A673 (cell line): ENCODE data around the gene PSTPIP1. TPM values are rescaled to one million over a fixed set of nuclear protein-coding genes. Genes with fewer than 3 reads are reported as not detected.

ENCODE experiments used
- BruUV-seq: library from RNA; stranded (reverse); fragments of 400-500 nt; replicated peaks from 2 replicates; lab custom pipeline; 2021; lab: Mats Ljungman, UMichigan
- CTCF ChIA-PET: fragments of 300-600 bp; sonication (Branson Sonifier 250); formaldehyde crosslinking; loops from one replicate; lab custom pipeline; 2022; ENCODE audit warnings: antibody characterized with exemption; lab: Charles Lee
- POLR2A ChIA-PET: fragments of 300-600 bp; sonication (Branson Sonifier 250); formaldehyde crosslinking; loops from one replicate; lab custom pipeline; 2022; ENCODE audit warnings: antibody characterized with exemption; ENCODE audit not compliant: low non-redundant PET; lab: Charles Lee
- DNase-seq: peaks from one replicate; pipeline ENCODE4 v3.0.0-alpha.2; 2015; ENCODE audit warnings: low spot score
- H3K27ac ChIP-seq: fragments of 200-600 bp; sonication (generic); 2 replicates; pipeline ENCODE4 v1.5.1; 2016; ENCODE audit warnings: mixed run types, low read depth, mild to moderate bottlenecking, mixed read lengths, antibody characterized with exemption, low read length; ENCODE audit not compliant: poor library complexity, severe bottlenecking
- H3K27me3 ChIP-seq: fragments of 200-600 bp; sonication (generic); replicated peaks from 2 replicates; pipeline ENCODE4 v1.6.1; 2017; ENCODE audit warnings: mixed run types, low read depth, mild to moderate bottlenecking, mixed read lengths, antibody characterized with exemption, low read length; ENCODE audit not compliant: insufficient read depth, poor library complexity
- H3K36me3 ChIP-seq: fragments of 200-600 bp; sonication (generic); 2 replicates; pipeline ENCODE4 v1.6.1; 2016; ENCODE audit warnings: mixed run types, mild to moderate bottlenecking, mixed read lengths, antibody characterized with exemption, low read length; ENCODE audit not compliant: insufficient read depth, poor library complexity, severe bottlenecking
- H3K4me1 ChIP-seq: fragments of 200-600 bp; sonication (generic); 2 replicates; pipeline ENCODE4 v1.6.1; 2017; ENCODE audit warnings: mixed run types, mild to moderate bottlenecking, mixed read lengths, antibody characterized with exemption, low read length; ENCODE audit not compliant: insufficient read depth, poor library complexity, severe bottlenecking
- H3K4me3 ChIP-seq: fragments of 200-600 bp; sonication (generic); 2 replicates; pipeline ENCODE4 v1.5.1; 2016; ENCODE audit warnings: low read depth, mixed run types, mild to moderate bottlenecking, mixed read lengths, low read length; ENCODE audit not compliant: poor library complexity, severe bottlenecking
- H3K9me3 ChIP-seq: fragments of 200-600 bp; sonication (generic); 2 replicates; pipeline ENCODE4 v1.6.1; 2016; ENCODE audit warnings: mixed run types, low read depth, mild to moderate bottlenecking, mixed read lengths, antibody characterized with exemption, low read length; ENCODE audit not compliant: poor library complexity, severe bottlenecking
- CTCF ChIP-seq: fragments of 300-800, 200-600 bp; sonication (generic); conservative IDR thresholded peaks from 2 replicates; pipeline ENCODE4 v1.5.1; 2017; ENCODE audit warnings: low read depth, mild to moderate bottlenecking, antibody characterized with exemption, low read length, moderate library complexity, mixed read lengths
- EZH2 ChIP-seq: fragments of 200-600 bp; sonication (generic); IDR thresholded peaks from 2 replicates; pipeline ENCODE4 v1.6.1; 2017; ENCODE audit warnings: borderline replicate concordance, low read depth, mild to moderate bottlenecking, mixed read lengths, antibody characterized with exemption, low read length; ENCODE audit not compliant: poor library complexity, severe bottlenecking
- intact Hi-C: fragments of 100-400 bp; cut with micrococcal nuclease; formaldehyde crosslinking; loops from one replicate; pipeline ENCODE4 v1.10.0; 2022; ENCODE audit not compliant: unreplicated experiment
- total RNA-seq: library from RNA; stranded (reverse); gene quantifications from 2 replicates; pipeline ENCODE4 v1.2.3, GENCODE V29; 2021

The PSTPIP1 gene
- total RNA-seq, 1 experiment from 2014 or later: not detected

- intact Hi-C loops: no loop called here
- no TSS peak for BruUV-seq
- no peaks in the 10 kb centered on the region for H3K9me3 ChIP-seq
- DNase-seq: no peak
- ChIA-PET POLR2A (no interaction called here), CTCF (no interaction called here)
- no peaks in the 10 kb centered on the region for H3K36me3 ChIP-seq
- no peaks in the 10 kb centered on the region for H3K27me3 ChIP-seq
- H3K4me1 ChIP-seq: no peaks in the 10 kb centered on the region
- no peak overlapping the region for H3K4me3 ChIP-seq
- TF ChIP-seq CTCF (no peak), EZH2 (no peak)
- no peak overlapping the region for H3K27ac ChIP-seq
These were observed 8.2 kb upstream of the PSTPIP1 start for GRCh38 chr15:76986743-76987142.

GRCh38 chr15:76987276-76987675 lies 7.7 kb upstream of the PSTPIP1 start:
- BruUV-seq: no TSS peak
- TF ChIP-seq CTCF: no peak
- TF ChIP-seq EZH2: no peak
- Histone ChIP-seq H3K27me3 (no peaks in the 10 kb centered on the region), H3K4me1 (no peaks in the 10 kb centered on the region), H3K4me3 (no peak overlapping the region), H3K36me3 (no peaks in the 10 kb centered on the region), H3K27ac (no peak overlapping the region), H3K9me3 (no peaks in the 10 kb centered on the region)
- DNase-seq: no peak
- POLR2A ChIA-PET: no interaction called here
- intact Hi-C loops: no loop called here
- CTCF ChIA-PET: no interaction called here

- POLR2A ChIA-PET: no interaction called here
- DNase-seq: no peak
These were observed 6.7 kb upstream of the PSTPIP1 start for GRCh38 chr15:76987896-76988860.

More at GRCh38 chr15:76987896-76988860, 6.7 kb upstream of the PSTPIP1 start:
- H3K4me1 ChIP-seq: no peaks in the 10 kb centered on the region
- H3K4me3 ChIP-seq: no peak overlapping the region
- H3K27me3 ChIP-seq: no peaks in the 10 kb centered on the region
- H3K36me3 ChIP-seq: no peaks in the 10 kb centered on the region
- no TSS peak for BruUV-seq
- H3K27ac ChIP-seq: no peak overlapping the region
- intact Hi-C loops: no loop called here
- no peaks in the 10 kb centered on the region for H3K9me3 ChIP-seq
- CTCF ChIA-PET: no interaction called here
- TF ChIP-seq EZH2 (no peak), CTCF (no peak)
